Activated T-helper 1 cell treated with anti-CD3 and anti-CD28 coated beads, Interleukin-12 subunit alpha, Interleukin-12 subunit beta, Interleukin-2, Interleukin-4 antibody, amounts not matched to agents 30 ng/mL and 10 ng/mL and 1 ng/mL, durations not matched to agents 14 hours and 24 hours and 36 hours (primary cell): ENCODE measurements around the gene CTSH. TPM values are rescaled to one million over a fixed set of nuclear protein-coding genes. Genes with fewer than 3 reads are reported as not detected.
"Not testable (repeated sequence)": the region's sequence is repeated elsewhere in the genome, so short reads cannot be mapped to it uniquely, and the experiment has no call there.

Experiments
- DNase-seq: peaks from one replicate; pipeline ENCODE4 v3.0.0; 2021; ENCODE audit warnings: low spot score
- H3K27ac Mint-ChIP-seq: one replicate; pipeline ENCODE4 v1.8.0; 2021; ENCODE audit warnings: mild to moderate bottlenecking, mixed read lengths
- H3K27me3 Mint-ChIP-seq: one replicate; pipeline ENCODE4 v1.8.0; 2022; ENCODE audit warnings: mild to moderate bottlenecking, moderate library complexity, mixed read lengths; ENCODE audit not compliant: insufficient read depth
- H3K36me3 Mint-ChIP-seq: one replicate; pipeline ENCODE4 v1.8.0; 2021; ENCODE audit warnings: low read depth, mixed read lengths
- H3K4me1 Mint-ChIP-seq: one replicate; pipeline ENCODE4 v1.8.0; 2021; ENCODE audit warnings: low read depth, mixed read lengths
- H3K4me3 Mint-ChIP-seq: one replicate; pipeline ENCODE4 v1.8.0; 2021; ENCODE audit warnings: mild to moderate bottlenecking, moderate library complexity, mixed read lengths
- H3K9me3 Mint-ChIP-seq: one replicate; pipeline ENCODE4 v1.8.0; 2021; ENCODE audit warnings: mixed read lengths
- intact Hi-C: fragments of 100-400 bp; cut with micrococcal nuclease; formaldehyde crosslinking; loops from one replicate; pipeline ENCODE4 v1.15.1; 2024
- total RNA-seq: library from RNA; stranded (reverse); gene quantifications from 2 replicates; pipeline ENCODE4 v1.2.3, GENCODE V29; 2022

The CTSH gene
- total RNA-seq, 1 donor from 2014 or later: 50.9 TPM

DNA sequence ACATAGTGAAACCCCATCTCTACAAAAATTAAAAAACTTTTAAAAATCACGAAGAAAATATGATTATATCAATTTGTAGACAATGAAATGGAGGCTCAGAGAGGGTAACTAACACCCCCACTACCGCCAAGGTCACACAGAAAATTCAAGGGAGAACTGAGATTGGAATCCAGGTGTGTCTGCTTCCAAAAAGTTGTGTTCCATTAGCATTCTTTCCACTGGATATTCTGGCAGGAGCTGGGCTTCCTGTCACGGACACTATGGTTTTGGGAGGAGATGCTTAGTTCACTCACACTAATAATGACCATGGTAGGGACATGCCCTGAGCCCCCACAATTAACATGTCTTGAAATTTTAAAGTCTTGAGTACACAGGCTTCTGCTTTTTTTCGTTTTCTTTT is 28.8 kb downstream of the CTSH start:
- Mint-ChIP-seq H3K4me3 (no peak overlapping the region), H3K36me3 (peaks cover 29% of the 10 kb centered on the region), H3K4me1 (peaks cover 24% of the 10 kb centered on the region), H3K27ac (no peak overlapping the region), H3K27me3 (no peaks in the 10 kb centered on the region), H3K9me3 (no peaks in the 10 kb centered on the region)
- intact Hi-C loops: no loop called here
- no peak for DNase-seq

DNA sequence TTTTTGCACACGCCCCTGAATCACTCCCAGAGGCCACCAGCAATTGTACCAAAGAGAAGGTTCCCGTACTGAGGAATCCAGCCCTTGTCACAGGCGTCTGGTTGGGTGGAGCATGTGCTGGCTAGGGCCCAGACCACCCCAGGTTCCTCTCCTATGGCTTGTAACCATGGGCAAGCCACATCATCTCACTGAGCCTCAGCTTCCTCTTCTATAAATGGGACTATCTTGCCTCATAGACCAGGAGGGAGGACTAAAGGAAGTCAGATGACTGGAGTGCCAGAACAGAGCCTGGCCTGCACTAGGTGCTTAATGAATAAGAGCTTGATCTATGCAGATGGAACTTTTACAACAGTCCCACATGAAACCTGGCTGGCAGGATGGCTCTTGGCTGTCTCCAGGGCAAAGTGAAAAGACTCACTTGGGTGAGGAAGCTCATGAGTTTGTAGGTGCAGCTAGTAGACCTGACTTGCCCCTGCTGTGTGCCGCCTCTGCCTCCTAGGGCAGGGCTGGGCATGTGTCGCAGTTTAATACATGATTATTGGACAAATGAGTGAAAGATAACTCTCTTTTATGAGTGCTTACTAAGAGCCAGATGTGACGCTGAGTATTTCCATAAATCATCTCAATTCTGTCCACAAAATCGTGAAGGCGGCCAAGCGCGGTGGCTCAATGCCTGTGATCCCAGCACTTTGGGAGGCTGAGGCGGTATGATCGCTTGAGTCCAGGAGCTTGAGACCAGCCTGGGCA is 29.3 kb downstream of the CTSH start:
- H3K27ac Mint-ChIP-seq: no peak overlapping the region
- H3K4me1 Mint-ChIP-seq: peaks cover 30% of the 10 kb centered on the region
- no peak overlapping the region for H3K4me3 Mint-ChIP-seq
- intact Hi-C loops: no loop called here
- no peak for DNase-seq
- H3K9me3 Mint-ChIP-seq: no peaks in the 10 kb centered on the region
- H3K27me3 Mint-ChIP-seq: no peaks in the 10 kb centered on the region
- H3K36me3 Mint-ChIP-seq: peaks cover 30% of the 10 kb centered on the region

DNA sequence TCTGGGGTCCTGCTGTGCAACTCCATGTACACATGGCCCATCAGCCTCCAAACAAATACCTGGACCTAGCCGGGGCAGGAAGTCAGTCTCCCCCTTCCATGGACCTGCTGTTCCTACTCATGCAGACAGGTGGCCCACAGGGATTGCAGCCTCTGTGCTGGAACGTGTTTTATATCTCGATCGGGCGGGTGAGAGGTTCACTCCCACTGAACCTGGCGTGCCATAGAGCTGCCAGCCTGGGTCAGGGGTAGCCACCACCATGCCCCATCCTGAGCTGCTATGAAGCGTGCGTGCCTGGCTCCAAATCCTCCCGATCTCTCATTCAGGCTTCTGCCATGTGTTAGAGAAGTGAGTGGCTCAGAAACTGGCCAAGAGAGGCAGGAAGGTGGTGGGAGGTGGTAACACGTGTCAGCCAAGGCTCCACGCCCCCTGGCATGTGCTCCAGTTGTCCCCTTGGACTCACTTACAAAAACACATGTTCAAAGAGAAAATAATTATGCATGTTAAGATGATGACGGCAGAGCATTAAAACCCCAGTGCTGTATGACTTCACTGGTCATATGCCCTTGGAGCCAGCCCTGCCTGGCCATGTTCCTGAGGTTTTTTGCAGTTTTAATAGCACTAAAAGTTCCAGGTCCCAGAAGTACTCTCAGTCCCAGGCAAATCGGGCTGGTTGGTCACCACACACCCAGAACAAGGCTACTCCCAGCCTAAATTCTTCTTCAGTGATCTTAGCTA is 30.6 kb downstream of the CTSH start:
- Mint-ChIP-seq H3K27me3 (no peaks in the 10 kb centered on the region), H3K4me1 (peaks cover 37% of the 10 kb centered on the region), H3K9me3 (no peaks in the 10 kb centered on the region), H3K36me3 (peaks cover 37% of the 10 kb centered on the region), H3K27ac (peak overlapping the region; percentile 68), H3K4me3 (no peak overlapping the region)
- DNase-seq: no peak
- intact Hi-C loops: no loop called here

DNA sequence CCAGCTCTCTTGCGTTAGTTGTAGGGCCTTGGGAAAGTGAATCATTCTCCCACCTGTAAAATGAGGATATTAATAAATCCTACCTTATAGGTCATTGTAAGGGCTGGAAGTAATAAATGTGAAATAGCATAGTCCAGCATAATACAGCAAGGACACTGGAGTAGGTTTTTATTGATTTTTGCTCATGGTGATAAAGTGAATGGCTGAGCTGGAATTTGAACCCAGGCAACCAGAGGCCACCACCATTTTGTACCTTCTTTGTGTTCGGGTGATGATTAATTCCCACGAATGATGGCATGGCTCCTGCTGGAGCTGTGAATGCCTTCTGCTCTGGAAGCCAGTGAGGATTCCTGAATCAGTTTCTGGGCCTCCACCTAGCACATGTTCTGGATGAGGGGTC is 31.8 kb downstream of the CTSH start:
- Mint-ChIP-seq H3K9me3 (no peaks in the 10 kb centered on the region), H3K27ac (no peak overlapping the region), H3K36me3 (peaks cover 42% of the 10 kb centered on the region), H3K4me1 (peaks cover 37% of the 10 kb centered on the region), H3K4me3 (no peak overlapping the region), H3K27me3 (no peaks in the 10 kb centered on the region)
- intact Hi-C loops: no loop called here
- no peak for DNase-seq

DNA sequence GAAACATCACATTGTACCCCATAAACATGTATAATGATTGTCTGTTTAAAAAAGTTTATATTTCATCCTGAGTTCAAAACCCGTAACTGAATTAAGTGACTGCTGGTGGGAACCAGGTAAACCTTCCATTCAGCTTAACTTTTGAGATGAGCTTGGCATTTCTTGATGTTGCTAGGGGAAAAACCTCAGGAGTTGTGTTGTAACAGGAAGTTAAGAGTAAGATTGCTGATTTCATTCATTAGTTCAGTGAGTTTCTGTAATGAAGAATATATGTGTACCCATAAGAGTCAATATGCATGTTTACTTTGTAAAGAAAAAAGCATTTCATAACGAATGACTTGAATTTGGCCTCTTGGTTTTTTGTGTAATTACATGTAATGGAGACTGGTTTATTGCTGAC is 32.5 kb downstream of the CTSH start:
- Mint-ChIP-seq H3K36me3 (peaks cover 47% of the 10 kb centered on the region), H3K27ac (peak overlapping the region; percentile 66), H3K9me3 (no peaks in the 10 kb centered on the region), H3K27me3 (no peaks in the 10 kb centered on the region), H3K4me1 (peaks cover 37% of the 10 kb centered on the region), H3K4me3 (no peak overlapping the region)
- intact Hi-C loops: no loop called here
- no peak for DNase-seq

DNA sequence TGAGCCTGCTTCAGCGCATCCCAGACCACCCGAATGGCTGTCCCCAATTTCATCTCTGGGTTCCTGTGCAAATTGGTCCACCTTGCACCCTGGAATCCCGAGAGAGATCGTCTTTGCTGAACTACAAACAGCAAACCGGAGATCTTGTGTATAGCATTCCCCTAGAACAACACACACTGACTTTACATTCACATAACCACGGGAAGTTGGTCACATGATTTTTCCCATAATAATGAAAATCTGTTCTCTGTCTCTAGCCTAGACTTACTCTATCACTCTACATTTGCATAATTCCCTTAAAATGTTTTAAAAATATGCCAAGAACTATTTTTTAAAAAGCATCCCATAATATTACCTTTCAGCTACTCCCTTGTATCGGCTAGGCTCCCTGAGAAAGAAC is 34.6 kb downstream of the CTSH start:
- Mint-ChIP-seq H3K4me3 (no peak overlapping the region), H3K36me3 (peaks cover 58% of the 10 kb centered on the region), H3K9me3 (no peaks in the 10 kb centered on the region), H3K27ac (no peak overlapping the region), H3K4me1 (peaks cover 31% of the 10 kb centered on the region), H3K27me3 (no peaks in the 10 kb centered on the region)
- no peak for DNase-seq
- intact Hi-C loops: loop anchor here (1.0 to 2.0 kb wide), 2 partner anchors 69 to 274 kb away; no protein-coding TSS in a partner anchor

DNA sequence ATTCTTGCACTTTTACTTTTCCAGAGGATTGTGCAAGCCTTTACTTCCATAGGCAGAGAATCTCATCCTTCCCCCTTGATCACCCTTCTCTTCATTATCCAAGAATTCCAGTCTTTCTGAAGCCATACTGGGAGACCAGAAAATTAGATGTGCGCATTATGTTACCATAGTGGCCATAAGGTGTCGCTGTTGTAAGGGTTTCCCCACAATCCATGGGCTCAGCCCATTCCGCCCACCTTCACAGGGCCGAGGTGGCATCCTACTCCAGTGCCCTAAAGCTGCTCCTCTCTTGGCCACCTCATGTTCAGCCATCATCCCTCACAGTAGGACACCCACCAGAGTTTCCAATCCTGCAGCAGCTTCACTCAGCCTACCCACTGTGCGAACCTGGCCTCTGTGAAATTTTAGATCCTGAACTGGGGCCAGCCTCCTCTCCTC is 35.0 kb downstream of the CTSH start:
- no peak overlapping the region for H3K4me3 Mint-ChIP-seq
- DNase-seq: no peak
- H3K9me3 Mint-ChIP-seq: no peaks in the 10 kb centered on the region
- intact Hi-C loops: loop anchor here (1.0 to 5.0 kb wide), 3 partner anchors 69 to 274 kb away; no protein-coding TSS in a partner anchor
- H3K27ac Mint-ChIP-seq: no peak overlapping the region
- H3K36me3 Mint-ChIP-seq: peaks cover 59% of the 10 kb centered on the region
- peaks cover 31% of the 10 kb centered on the region for H3K4me1 Mint-ChIP-seq
- no peaks in the 10 kb centered on the region for H3K27me3 Mint-ChIP-seq

DNA sequence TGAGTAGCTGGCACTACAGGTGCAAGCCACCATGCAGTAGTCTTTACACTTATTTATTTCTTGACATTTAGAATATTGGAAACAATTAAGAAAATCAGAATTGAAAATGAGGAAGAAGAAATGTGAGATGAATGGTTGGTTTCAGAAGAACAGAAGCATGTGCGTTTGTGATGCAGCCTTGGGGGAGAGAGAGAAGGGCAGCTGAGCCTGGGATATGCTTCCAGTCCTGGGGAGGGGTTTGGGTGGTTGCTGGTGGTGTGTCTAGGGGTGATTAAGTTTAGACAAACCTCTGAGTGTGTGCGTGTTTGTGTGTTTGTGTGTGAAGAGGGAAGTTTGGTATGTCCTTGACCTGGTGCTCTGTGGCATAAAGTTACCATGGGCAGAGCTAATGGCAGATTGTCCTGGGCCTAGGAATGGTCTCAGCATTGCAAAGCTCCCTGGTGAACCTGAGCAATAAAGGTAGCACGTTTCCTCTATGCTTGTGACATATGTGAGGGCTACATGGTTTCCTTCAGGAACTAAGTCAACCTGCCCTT is 35.6 kb downstream of the CTSH start:
- H3K27ac Mint-ChIP-seq: no peak overlapping the region
- no peaks in the 10 kb centered on the region for H3K9me3 Mint-ChIP-seq
- H3K4me1 Mint-ChIP-seq: peaks cover 31% of the 10 kb centered on the region
- H3K36me3 Mint-ChIP-seq: peaks cover 63% of the 10 kb centered on the region
- H3K4me3 Mint-ChIP-seq: no peak overlapping the region
- no peaks in the 10 kb centered on the region for H3K27me3 Mint-ChIP-seq
- DNase-seq: no peak
- intact Hi-C loops: loop anchor here (5.0 kb wide), 1 partner anchor 98 kb away; no protein-coding TSS in a partner anchor

DNA sequence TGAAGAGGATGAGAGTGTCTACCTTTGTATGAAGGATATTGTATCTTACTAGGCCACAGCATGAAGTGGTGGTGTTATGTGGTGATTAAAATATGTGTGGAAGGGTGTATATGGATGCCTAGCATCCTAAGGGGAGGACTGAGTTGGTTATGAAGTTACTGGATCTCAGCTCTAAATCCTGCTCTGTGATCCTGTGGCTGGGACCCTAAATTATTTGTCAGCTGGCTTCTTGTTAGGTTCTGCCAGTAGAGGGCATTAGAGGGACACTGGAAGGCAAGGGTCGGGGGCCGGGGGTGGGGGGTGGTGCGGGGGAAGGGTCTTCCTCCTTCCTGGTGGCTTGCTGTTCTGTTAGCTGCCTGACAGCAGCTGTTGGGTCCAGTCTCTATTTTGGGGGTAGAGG is 37.3 kb downstream of the CTSH start:
- Mint-ChIP-seq H3K4me3 (no peak overlapping the region), H3K36me3 (peaks cover 64% of the 10 kb centered on the region), H3K4me1 (peaks cover 29% of the 10 kb centered on the region), H3K9me3 (no peaks in the 10 kb centered on the region), H3K27me3 (no peaks in the 10 kb centered on the region), H3K27ac (no peak overlapping the region)
- intact Hi-C loops: loop anchor here (5.0 kb wide), 1 partner anchor 100 kb away; no protein-coding TSS in a partner anchor
- no peak for DNase-seq

DNA sequence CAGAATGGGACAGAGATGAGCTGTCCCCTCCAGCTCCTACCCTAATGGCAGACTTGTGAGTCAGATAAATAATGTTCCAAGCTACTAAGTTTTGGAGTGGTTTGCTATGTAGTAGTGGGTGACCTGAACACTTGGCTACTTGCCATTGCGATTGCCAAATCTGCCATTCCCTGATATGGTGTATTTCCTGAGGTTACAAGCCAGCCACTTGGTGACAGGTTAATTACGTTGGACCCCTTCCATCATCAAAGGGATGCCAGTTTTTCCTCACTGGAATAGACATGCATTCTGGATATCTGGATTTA is 38.6 kb downstream of the CTSH start:
- Mint-ChIP-seq H3K9me3 (no peaks in the 10 kb centered on the region), H3K27me3 (no peaks in the 10 kb centered on the region), H3K4me3 (no peak overlapping the region), H3K36me3 (peaks cover 61% of the 10 kb centered on the region), H3K27ac (no peak overlapping the region), H3K4me1 (peaks cover 16% of the 10 kb centered on the region)
- intact Hi-C loops: loop anchor here (5.0 kb wide), 1 partner anchor 101 kb away; no protein-coding TSS in a partner anchor
- no peak for DNase-seq

DNA sequence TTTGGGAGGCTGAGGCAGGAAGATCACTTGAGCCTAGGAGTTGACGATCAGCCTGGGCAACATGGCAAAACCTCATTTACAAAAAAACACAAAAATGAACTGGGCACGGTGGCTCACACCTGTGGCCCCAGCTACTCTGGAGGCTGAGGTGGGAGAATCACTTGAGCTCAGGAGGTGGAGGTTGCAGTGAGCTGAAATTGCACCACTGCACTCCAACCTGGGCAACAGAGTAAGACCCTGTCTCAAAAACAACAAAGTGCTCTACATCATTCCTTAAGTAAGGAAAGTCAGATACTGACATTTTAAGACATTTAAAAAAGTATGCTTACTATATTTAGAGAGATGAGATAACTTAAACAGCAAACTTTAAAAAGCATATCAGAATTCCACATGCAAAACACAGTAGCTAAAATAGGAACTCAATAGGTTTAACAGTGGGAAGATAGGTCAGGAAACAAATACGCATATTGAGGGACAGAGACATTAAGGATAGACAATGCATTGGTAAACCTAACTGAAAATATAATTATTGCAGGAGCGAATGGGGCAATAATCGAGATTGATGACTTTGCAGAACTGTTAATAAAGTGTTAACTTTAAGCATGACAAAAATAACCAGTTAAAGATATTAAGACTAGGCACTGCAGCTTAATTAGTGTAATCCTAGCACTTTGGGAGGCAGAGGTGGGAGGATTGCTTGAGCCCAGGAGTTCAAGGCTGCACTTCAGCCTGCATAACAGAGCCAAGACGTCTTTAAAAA is 40.1 kb downstream of the CTSH start:
- Mint-ChIP-seq H3K27ac (peak overlapping the region; percentile 67), H3K4me3 (no peak overlapping the region), H3K4me1 (peaks cover 3% of the 10 kb centered on the region), H3K9me3 (no peaks in the 10 kb centered on the region), H3K36me3 (peaks cover 53% of the 10 kb centered on the region), H3K27me3 (no peaks in the 10 kb centered on the region)
- intact Hi-C loops: loop anchor here (5.0 kb wide), 1 partner anchor 103 kb away; no protein-coding TSS in a partner anchor
- DNase-seq: no peak

DNA sequence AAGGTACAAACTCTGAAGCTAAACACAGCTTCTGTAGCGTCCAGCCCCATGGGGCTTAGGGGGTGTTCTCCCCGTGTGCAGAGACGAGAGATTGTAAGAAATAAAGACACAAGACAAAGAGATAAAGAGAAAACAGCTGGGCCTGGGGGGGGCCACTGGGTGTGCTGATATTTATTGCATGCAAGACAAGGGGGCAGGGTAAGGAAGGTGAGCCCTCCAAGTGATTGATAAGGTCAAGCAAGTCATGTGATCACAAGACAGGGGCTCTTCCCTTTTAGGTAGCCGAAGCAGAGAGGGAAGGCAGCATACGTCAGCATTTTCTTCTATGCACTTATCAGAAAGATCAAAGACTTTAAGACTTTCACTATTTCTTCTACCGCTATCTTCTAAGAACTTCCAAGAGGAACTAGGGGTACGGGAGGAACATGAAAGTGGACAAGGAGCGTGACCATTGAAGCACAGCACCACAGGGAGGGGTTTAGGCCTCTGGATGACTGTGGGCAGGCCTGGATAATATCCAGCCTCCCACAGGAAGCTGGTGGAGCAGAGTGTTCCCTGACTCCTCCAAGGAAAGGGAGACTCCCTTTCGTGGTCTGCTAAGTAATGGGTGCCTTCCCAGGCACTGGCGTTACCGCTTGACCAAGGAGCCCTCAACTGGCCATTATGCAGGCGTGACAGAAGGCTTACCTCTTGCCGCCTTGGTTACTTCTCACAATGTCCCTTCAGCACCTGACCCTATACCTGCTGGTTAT is 42.4 kb downstream of the CTSH start:
- peaks cover 47% of the 10 kb centered on the region for H3K36me3 Mint-ChIP-seq
- not testable (repeated sequence) for H3K9me3 Mint-ChIP-seq

More for the DNA sequence above, 42.4 kb downstream of the CTSH start:
- H3K4me3 Mint-ChIP-seq, intact Hi-C loops, H3K4me1 Mint-ChIP-seq, H3K27me3 Mint-ChIP-seq, DNase-seq: not testable (repeated sequence)
- H3K27ac Mint-ChIP-seq: peak overlapping the region; percentile 69
